Activated CD4-positive, CD25-positive, alpha-beta regulatory T cell treated with anti-CD3 and anti-CD28 coated beads, Interleukin-2, amount 50 U/mL, for 72 hours (primary cell): ENCODE results near the gene MGAT5.
"Not testable (repeated sequence)": the region's sequence is repeated elsewhere in the genome, so short reads cannot be mapped to it uniquely, and the experiment has no call there.

Experiments used
- DNase-seq: peaks from one replicate; pipeline ENCODE4 v3.0.0; 2021

Gene MGAT5

GRCh38 chr2:134454426-134454825 lies 200.6 kb downstream of the MGAT5 start:
- no peak for DNase-seq

GRCh38 chr2:134454931-134455330 lies 201.1 kb downstream of the MGAT5 start:
- DNase-seq: no peak

GRCh38 chr2:134455426-134455825 lies 201.6 kb downstream of the MGAT5 start:
- no peak for DNase-seq

GRCh38 chr2:134457353-134457752 lies 203.5 kb downstream of the MGAT5 start:
- DNase-seq: no peak

DNA sequence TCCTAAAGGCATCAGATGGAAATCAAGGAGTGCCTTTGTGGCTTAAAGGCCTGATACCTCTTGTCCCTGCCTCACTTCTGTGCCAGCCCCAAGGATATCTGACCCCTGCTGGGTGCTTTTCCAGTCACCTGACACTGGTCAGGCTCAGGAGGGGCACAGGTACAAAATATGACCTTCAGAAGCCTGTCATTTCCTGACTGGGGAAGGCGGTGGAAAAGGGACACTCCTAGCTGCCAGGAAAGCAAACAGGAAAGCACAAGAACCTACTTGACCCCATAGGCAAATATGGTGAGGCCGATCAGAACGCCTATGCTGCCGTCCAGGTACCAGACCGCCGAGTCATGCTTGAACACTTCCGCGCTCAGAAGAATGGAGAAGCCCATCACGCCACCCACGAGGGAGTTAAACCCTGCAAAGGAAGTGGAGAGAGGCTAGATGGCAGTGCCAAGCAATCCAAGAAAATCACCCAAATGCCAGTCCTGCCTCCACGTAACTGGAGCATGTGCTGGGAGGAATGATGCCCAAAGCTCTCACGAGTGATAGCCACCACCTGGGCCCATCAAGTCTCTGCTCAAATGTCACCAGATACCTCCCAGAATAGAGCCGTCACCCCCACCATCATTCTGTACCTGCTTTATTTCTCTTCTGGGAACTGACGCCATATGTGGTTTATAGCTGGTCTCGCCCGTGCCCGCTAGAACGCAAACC lies 204.0 kb downstream of the MGAT5 start:
- no peak for DNase-seq

- no peak for DNase-seq
Observed at GRCh38 chr2:134458473-134458853, 204.6 kb downstream of the MGAT5 start.

GRCh38 chr2:134458950-134459349 lies 205.1 kb downstream of the MGAT5 start:
- DNase-seq: peak; percentile 4

GRCh38 chr2:134459706-134460406 lies 206.0 kb downstream of the MGAT5 start:
- no peak for DNase-seq

- DNase-seq: no peak
Observed at GRCh38 chr2:134460583-134460998, 206.7 kb downstream of the MGAT5 start.

- DNase-seq: no peak
Observed at GRCh38 chr2:134461511-134461910, 207.6 kb downstream of the MGAT5 start.

GRCh38 chr2:134462275-134462674 lies 208.4 kb downstream of the MGAT5 start:
- no peak for DNase-seq

GRCh38 chr2:134462791-134463698 lies 209.2 kb downstream of the MGAT5 start:
- DNase-seq: no peak

GRCh38 chr2:134463699-134464022 lies 209.8 kb downstream of the MGAT5 start:
- no peak for DNase-seq

DNA sequence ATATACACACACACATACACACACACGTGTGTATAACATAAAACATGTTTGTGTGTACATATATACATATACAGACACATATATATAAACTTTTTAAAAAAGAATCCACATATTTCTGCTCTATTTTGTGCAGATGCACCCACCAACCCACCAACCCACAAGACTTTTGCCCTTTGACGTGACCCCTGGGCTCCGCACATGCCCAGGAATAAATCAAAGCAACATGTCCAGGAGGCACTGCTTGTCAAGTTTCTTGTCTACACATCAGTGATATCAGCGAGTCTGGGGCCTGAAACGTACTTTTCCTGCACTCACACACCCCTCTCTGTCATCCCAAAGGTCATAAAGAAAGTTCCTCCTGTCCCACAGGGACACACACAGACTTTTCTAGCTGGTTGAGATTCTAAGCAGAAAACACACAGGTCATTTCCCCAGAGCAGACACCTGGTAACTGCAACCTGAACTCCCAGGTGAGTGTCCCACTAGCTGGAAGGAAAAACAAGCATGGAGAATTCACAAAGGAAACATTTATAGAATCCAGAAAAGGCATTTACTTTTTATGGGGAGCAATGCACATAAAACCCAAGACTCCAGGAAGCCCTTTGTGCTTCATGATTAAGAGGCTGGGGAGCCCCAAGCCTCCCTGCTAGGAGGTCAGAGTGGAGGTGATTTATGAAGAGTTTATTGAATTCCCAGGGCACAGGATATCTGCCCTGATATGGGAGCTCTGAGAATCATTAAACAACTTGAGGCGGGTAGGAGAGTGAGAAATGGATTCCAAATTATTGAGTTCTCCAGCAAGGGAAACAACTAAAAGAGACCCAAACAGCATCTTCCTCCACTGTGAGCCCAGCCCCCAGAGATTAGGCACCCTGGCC lies 211.6 kb downstream of the MGAT5 start:
- no peak for DNase-seq

DNA sequence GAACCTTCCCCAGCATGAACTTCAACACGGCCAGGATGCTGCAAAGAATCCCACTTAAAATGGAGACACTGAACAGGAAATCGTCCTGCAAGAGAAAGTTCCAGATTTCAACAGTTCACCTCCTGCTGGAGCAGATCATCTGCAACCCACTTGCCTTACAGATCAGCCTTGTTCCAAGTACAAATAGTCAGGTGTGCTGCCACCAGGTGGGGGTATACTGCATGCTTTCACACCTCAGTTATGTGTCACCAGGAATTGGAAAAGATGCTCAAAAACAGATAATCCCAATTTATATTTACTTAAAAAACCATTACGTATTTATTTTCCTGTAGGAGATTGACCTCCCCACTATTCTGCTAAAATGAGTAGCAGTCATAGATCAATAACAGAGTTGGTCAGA lies 212.3 kb downstream of the MGAT5 start:
- no peak for DNase-seq

DNA sequence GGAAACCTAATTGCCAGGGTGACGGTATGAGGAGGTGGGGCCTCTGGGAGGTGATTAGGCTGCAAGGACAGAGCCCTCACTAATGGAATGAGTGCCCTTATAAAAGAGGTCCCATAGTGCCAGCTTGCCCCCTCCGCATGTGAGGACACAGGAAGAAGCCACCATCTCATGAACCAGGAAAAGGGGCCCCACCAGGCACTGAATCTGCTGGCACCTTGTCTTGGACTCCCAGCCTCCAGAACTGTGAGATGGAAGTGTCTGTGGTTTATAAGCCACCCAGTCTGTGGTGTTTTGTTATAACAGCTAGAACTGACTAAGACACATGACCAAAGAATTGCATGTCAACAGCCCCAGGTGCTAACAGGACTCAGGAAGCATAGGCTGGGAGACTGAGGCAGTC lies 214.3 kb downstream of the MGAT5 start:
- no peak for DNase-seq

- DNase-seq: no peak
Observed at GRCh38 chr2:134468776-134469175, 214.9 kb downstream of the MGAT5 start.

- DNase-seq: no peak
Observed at GRCh38 chr2:134469516-134470115, 215.7 kb downstream of the MGAT5 start.

DNA sequence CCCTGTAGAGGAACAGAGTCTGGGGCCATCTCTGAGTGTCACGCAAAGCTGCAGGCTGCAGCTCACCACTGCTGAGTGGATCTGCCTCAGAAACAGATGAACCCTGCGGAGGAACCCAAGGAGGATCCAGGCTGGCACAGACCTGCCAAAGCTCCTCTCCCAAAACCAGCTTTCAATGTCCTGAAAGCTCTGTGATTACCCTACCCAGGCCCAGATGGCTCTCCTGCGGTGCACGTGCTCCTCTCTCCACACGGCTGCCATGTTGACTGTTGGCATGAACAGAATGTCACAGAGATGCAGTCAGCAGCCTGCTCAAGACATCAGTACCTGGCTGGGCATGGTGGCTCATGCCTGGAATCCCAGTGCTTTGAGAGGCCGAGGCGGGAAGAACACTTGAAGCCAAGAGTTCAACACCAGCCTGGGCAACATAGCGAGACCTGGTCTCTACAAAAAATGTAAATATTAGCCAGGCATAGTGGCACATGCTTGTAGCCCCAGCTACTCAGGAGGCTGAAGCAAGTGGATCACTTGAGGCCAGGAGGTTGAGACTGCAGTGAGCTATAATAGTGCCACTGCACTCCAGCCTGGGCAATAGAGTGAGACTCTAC lies 216.8 kb downstream of the MGAT5 start:
- DNase-seq: no peak

GRCh38 chr2:134476982-134477381 lies 223.1 kb downstream of the MGAT5 start:
- not testable (repeated sequence) for DNase-seq

- no peak for DNase-seq
Observed at GRCh38 chr2:134479696-134480330, 225.9 kb downstream of the MGAT5 start.
